K562 (cell line): ENCODE results near the gene OR4D9. TPM values are rescaled to one million over a fixed set of nuclear protein-coding genes. Genes with fewer than 3 reads are reported as not detected.
A peak's percentile ranks its signal among the peaks of the same experiment; 100 is the strongest.

Source experiments
- CHD4 ChIP-seq: fragments of 200-600 bp; sonication (generic); IDR thresholded peaks from 3 replicates; pipeline ENCODE4 v1.6.1; 2012; ENCODE audit warnings: low read depth, mild to moderate bottlenecking, mixed read lengths, low read length, inconsistent platforms; ENCODE audit not compliant: insufficient read depth, insufficient replicate concordance, poor library complexity, severe bottlenecking
- DACH1 ChIP-seq: fragments of 450-650 bp; IDR thresholded peaks from 2 replicates; pipeline ENCODE4 v1.6.1; 2018; ENCODE audit not compliant: partially characterized antibody
- DDX20 ChIP-seq: fragments of 450-650 bp; IDR thresholded peaks from 2 replicates; pipeline ENCODE4 v1.6.1; 2016; ENCODE audit warnings: missing genetic modification characterization, low read depth, mild to moderate bottlenecking, missing compliant biosample characterization, moderate library complexity
- FOXA3 ChIP-seq, 2 experiments: fragments of 450-650 bp in 1 of 2; sonication (generic) in 1 of 2; formaldehyde crosslinking; IDR thresholded peaks in 1 of 2; conservative IDR thresholded peaks in 1 of 2; 2 replicates each; pipeline versions ENCODE4 v1.4.0 to v1.8.0; 2020 to 2022; ENCODE audit warnings: mild to moderate bottlenecking in 2 of 2, missing genetic modification reagents in 1 of 2
- HDAC6 ChIP-seq: IDR thresholded peaks from 2 replicates; pipeline ENCODE4 v1.6.1; 2012; ENCODE audit warnings: low read depth, mild to moderate bottlenecking, control low read depth, inconsistent platforms, low read length, moderate library complexity
- HMGN3 ChIP-seq: IDR thresholded peaks from 2 replicates; pipeline ENCODE4 v1.6.1; 2011; ENCODE audit warnings: borderline replicate concordance, low read depth, mild to moderate bottlenecking, mixed read lengths, low read length; ENCODE audit not compliant: insufficient read length; ENCODE audit errors: extremely low read depth
- HNRNPK ChIP-seq: fragments of 200-400 bp; formaldehyde crosslinking; IDR thresholded peaks from one replicate; pipeline ENCODE4 v1.6.1; 2018; ENCODE audit warnings: mild to moderate bottlenecking, low read depth, low read length; ENCODE audit not compliant: poor library complexity, severe bottlenecking
- ILF3 ChIP-seq: fragments of 450-650 bp; IDR thresholded peaks from 2 replicates; pipeline ENCODE4 v1.6.1; 2018; ENCODE audit warnings: antibody characterized with exemption, mild to moderate bottlenecking, moderate library complexity, borderline replicate concordance
- MCM7 ChIP-seq, 2 experiments: fragments of 450-650 bp; IDR thresholded peaks; 2 replicates each; pipeline ENCODE4 v1.6.1; 2016 to 2018
- MEIS2 ChIP-seq: fragments of 450-650 bp; IDR thresholded peaks from 2 replicates; pipeline ENCODE4 v1.6.1; 2014; ENCODE audit warnings: mild to moderate bottlenecking; ENCODE audit not compliant: partially characterized antibody
- MTA3 ChIP-seq: fragments of 450-650 bp; formaldehyde crosslinking; IDR thresholded peaks from 2 replicates; pipeline ENCODE4 v1.6.1; 2017; ENCODE audit warnings: mild to moderate bottlenecking, borderline replicate concordance
- PHF8 ChIP-seq: fragments of 200-600 bp; sonication (generic); IDR thresholded peaks from 2 replicates; pipeline ENCODE4 v1.6.1; 2012; ENCODE audit warnings: mixed run types, mild to moderate bottlenecking, inconsistent platforms, low read length, moderate library complexity, borderline replicate concordance
- POLR2AphosphoS5 ChIP-seq: IDR thresholded peaks from 2 replicates; pipeline ENCODE4 v1.6.1; 2011; ENCODE audit warnings: mild to moderate bottlenecking, low read depth, low read length, moderate library complexity; ENCODE audit not compliant: control insufficient read depth, insufficient read depth
- STAT5A ChIP-seq: IDR thresholded peaks from 2 replicates; pipeline ENCODE4 v1.6.1; 2012; ENCODE audit warnings: low read length, inconsistent platforms, borderline replicate concordance
- STAT5B ChIP-seq: fragments of 250-450 bp; sonication (Bioruptor Pico); IDR thresholded peaks from 2 replicates; pipeline ENCODE4 v1.8.0; 2021; ENCODE audit warnings: mild to moderate bottlenecking, inconsistent platforms
- TGIF2 ChIP-seq: sonication (generic); formaldehyde crosslinking; IDR thresholded peaks from 2 replicates; pipeline ENCODE4 v1.8.1; 2022; ENCODE audit warnings: mild to moderate bottlenecking, missing genetic modification reagents, moderate library complexity
- ZNF512 ChIP-seq: IDR thresholded peaks from 2 replicates; pipeline ENCODE4 v1.6.1; 2016; ENCODE audit warnings: missing genetic modification characterization, missing compliant biosample characterization
- ZNF551 ChIP-seq: fragments of 250-450 bp; sonication (Bioruptor Pico); IDR thresholded peaks from 2 replicates; pipeline ENCODE4 v1.5.0; 2021; ENCODE audit warnings: mild to moderate bottlenecking, moderate library complexity
- ZNF583 ChIP-seq: fragments of 250-450 bp; sonication (Bioruptor Pico); IDR thresholded peaks from 2 replicates; pipeline ENCODE4 v1.4.0; 2020
- polyA plus RNA-seq, 8 experiments: library from polyadenylated mRNA; depleted of rRNA in 4 of 8; stranded (reverse) in 5 of 8; unstranded in 3 of 8; fragments of >200 nt; fragmentation: Nextera tagmentation in 2 of 8; fragmentation: Illumina TruSeq in 1 of 8; extraction: Ambion mirVana in 2 of 8; extraction: Trizol in 1 of 8; gene quantifications; 2 replicates each; pipeline versions ENCODE4 v1.2.1 to v1.2.3, GENCODE V29; 2011 to 2014; ENCODE audit warnings: inconsistent platforms in 1 of 8, missing spikeins in 1 of 8
- total RNA-seq, 7 experiments: library from RNA; depleted of rRNA in 6 of 7; stranded (reverse); fragments of >200 nt in 6 of 7; fragmentation: Illumina TruSeq in 2 of 7; extraction: Trizol in 2 of 7; gene quantifications; 2 replicates each; pipeline versions ENCODE4 v1.2.1 to v1.2.3, GENCODE V29; 2011 to 2021; ENCODE audit warnings: low replicate concordance in 1 of 7
- TF ChIP-seq, protein P1 (sequence below): fragments of 450-650 bp; IDR thresholded peaks from 2 replicates; pipeline ENCODE4 v1.6.1; 2017; ENCODE audit warnings: mild to moderate bottlenecking, moderate library complexity
- TF ChIP-seq, protein P2 (sequence below): sonication (generic); formaldehyde crosslinking; IDR thresholded peaks from 2 replicates; pipeline ENCODE4 v1.8.1; 2022; ENCODE audit warnings: missing genetic modification reagents
- TF ChIP-seq, protein P3 (sequence below), 2 experiments: fragments of 450-650 bp; IDR thresholded peaks; 2 replicates each; pipeline ENCODE4 v1.6.1; 2016

Gene OR4D9
- total and polyA plus RNA-seq, 9 of the 15 experiments (the other 6 are each of a cell fraction or from before 2014, with no cell fraction given): not detected

DNA sequence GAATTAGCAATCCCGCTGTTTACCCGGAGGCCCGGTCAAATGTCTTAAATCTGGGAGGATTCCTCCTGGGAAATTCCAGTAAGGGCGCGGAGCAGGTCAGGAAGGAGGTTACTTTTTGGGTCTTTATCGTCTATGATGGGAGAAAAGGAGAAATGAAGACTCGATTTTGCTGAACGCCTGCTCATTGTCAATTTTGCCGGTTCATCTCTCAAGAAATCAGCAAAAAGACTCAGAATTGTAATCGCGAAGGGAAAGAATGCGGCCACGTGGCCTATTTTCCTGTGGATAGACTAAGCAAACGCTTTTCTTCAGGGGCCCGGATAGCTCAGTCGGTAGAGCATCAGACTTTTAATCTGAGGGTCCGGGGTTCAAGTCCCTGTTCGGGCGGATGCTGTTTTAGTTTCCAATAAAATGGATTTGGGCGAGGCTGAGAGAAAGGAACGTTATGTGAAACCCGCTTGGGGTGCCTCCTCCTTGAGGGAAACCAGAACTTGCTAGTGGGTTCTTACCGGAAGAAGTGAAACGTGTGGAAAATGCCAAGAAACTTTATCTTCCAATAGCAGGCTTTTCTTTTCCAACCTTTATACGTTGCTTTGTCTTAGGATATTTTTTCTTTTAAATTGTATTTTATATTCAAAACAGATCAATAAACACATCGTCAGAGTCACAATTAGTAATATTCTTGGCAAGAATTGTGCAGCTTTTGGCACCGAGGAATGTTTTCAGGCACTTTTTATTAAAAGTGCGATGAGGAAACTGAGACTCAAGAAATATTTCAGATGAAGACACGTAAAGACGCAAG lies 45.0 kb downstream of the OR4D9 start (continued):
- TF ChIP-seq STAT5B (CRISPR knock-in tag): no peak
- peak; percentile 18 for TF ChIP-seq CHD4
- peak; percentile 33; the same call in 1 of the 2 replicates for TF ChIP-seq MTA3
- TF ChIP-seq FOXA3 (CRISPR knock-in tag; conservative IDR thresholded peaks at IDR 0.05 in 1 of 2, IDR thresholded peaks at IDR 0.05 in 1 of 2): no peak
- TF ChIP-seq POLR2AphosphoS5: no peak
- no peak for TF ChIP-seq HDAC6
- no peak for TF ChIP-seq DDX20 (tag)
- TF ChIP-seq ZNF583 (CRISPR knock-in tag): no peak
- TF ChIP-seq HNRNPK: no peak
- 0 out of 2 replicates have a peak, but pooled peaks have one; percentile 13 for TF ChIP-seq ILF3
- TF ChIP-seq PHF8: no peak
- no peak for TF ChIP-seq DACH1
- no peak for TF ChIP-seq MCM7 (IDR thresholded peaks at IDR 0.05)
- no peak for TF ChIP-seq ZNF512
- TF ChIP-seq ZNF551 (CRISPR knock-in tag): no peak
- TF ChIP-seq, protein P1, sequence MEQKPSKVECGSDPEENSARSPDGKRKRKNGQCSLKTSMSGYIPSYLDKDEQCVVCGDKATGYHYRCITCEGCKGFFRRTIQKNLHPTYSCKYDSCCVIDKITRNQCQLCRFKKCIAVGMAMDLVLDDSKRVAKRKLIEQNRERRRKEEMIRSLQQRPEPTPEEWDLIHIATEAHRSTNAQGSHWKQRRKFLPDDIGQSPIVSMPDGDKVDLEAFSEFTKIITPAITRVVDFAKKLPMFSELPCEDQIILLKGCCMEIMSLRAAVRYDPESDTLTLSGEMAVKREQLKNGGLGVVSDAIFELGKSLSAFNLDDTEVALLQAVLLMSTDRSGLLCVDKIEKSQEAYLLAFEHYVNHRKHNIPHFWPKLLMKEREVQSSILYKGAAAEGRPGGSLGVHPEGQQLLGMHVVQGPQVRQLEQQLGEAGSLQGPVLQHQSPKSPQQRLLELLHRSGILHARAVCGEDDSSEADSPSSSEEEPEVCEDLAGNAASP: no peak
- no peak for TF ChIP-seq MEIS2
- no peak for TF ChIP-seq STAT5A
- TF ChIP-seq, protein P2, sequence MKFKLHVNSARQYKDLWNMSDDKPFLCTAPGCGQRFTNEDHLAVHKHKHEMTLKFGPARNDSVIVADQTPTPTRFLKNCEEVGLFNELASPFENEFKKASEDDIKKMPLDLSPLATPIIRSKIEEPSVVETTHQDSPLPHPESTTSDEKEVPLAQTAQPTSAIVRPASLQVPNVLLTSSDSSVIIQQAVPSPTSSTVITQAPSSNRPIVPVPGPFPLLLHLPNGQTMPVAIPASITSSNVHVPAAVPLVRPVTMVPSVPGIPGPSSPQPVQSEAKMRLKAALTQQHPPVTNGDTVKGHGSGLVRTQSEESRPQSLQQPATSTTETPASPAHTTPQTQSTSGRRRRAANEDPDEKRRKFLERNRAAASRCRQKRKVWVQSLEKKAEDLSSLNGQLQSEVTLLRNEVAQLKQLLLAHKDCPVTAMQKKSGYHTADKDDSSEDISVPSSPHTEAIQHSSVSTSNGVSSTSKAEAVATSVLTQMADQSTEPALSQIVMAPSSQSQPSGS (CRISPR knock-in tag): no peak
- no peak for TF ChIP-seq HMGN3
- no peak for TF ChIP-seq TGIF2 (CRISPR knock-in tag)
- TF ChIP-seq, protein P3, sequence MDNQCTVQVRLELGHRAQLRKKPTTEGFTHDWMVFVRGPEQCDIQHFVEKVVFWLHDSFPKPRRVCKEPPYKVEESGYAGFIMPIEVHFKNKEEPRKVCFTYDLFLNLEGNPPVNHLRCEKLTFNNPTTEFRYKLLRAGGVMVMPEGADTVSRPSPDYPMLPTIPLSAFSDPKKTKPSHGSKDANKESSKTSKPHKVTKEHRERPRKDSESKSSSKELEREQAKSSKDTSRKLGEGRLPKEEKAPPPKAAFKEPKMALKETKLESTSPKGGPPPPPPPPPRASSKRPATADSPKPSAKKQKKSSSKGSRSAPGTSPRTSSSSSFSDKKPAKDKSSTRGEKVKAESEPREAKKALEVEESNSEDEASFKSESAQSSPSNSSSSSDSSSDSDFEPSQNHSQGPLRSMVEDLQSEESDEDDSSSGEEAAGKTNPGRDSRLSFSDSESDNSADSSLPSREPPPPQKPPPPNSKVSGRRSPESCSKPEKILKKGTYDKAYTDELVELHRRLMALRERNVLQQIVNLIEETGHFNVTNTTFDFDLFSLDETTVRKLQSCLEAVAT (IDR thresholded peaks at IDR 0.05): peak in 1 of 2 experiments; percentile 1; a peak in 1 of 4 replicates
